ENCODE results near the gene MOB2.

DNA sequence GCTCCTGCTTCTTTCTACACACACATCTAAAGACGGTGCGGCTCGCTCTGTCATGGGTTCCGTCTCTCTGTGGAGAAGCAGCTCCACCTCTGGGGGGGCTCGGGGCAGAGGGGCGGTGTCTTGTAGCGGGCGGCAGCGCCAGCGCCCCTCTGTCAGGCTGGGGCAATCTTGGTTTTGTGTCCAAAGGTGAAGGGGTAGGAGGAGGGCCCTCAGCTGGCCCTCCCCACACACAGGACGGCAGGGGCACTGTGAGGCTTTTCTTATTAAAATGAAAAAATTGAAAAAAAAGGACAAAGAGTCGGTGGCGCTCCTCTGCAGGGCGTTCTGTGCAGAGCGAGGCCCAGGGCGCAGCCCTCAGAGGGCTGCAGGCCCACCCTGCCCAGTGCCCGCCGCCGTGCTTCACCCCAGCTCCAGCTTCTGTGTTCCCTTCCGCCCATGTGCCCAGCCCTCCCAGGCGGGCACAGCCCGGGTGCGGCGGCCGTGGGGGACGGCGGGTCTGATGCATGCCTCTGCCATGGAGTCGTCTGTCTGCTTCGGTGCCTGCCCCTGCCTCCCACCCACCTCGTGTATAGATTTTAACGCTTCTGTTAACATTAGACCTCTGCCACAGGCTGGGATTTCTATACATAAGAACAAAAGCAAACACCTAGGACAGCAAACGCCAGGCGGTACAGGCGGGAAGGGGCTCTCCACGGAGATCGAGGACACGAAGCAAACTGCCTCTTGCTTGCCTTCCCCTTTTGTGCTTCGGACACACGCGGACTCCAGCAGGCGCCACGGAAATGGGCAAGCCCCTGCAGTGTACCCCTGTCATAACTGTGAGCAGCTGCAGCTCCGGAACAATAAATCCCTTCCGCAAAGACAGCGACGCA is 24.5 kb downstream of the MOB2 start:
- no peak for TF ChIP-seq POLR2AphosphoS5 (IDR thresholded peaks at IDR 0.05; ENCODE audit: low read depth, low read length)
- no peak for TF ChIP-seq FOXP2 (optimal IDR thresholded peaks at IDR 0.05; ENCODE audit: borderline replicate concordance, extremely low read depth, extremely low read length, insufficient read depth)

Measured in PFSK-1 (cell line).